ENCODE measurements around the gene SP4.
A peak's percentile ranks its signal among the peaks of the same experiment; 100 is the strongest.
"Not testable (repeated sequence)": the region's sequence is repeated elsewhere in the genome, so short reads cannot be mapped to it uniquely, and the experiment has no call there.

SP4 gene

GRCh38 chr7:21526007-21526406, 98.1 kb downstream of the SP4 start:
- intact Hi-C loops (cut with DNase I; ENCODE audit: low total_unique reads) = no loop called here
- Histone ChIP-seq H3K9me3 (no peaks in the 10 kb centered on the region), H3K27me3 (no peaks in the 10 kb centered on the region), H3K36me3 (no peaks in the 10 kb centered on the region), H3K4me1 (no peaks in the 10 kb centered on the region), H3K4me3 (no peak overlapping the region), H3K27ac (no peak overlapping the region)
- no peak for DNase-seq
- peak; percentile 14 to 24 for TF ChIP-seq CTCF (IDR thresholded peaks at IDR 0.05)

- no peak for TF ChIP-seq CTCF (IDR thresholded peaks at IDR 0.05)
- intact Hi-C loops (cut with DNase I; ENCODE audit: low total_unique reads) = no loop called here
Measured at GRCh38 chr7:21526448-21526847, 98.6 kb downstream of the SP4 start.

GRCh38 chr7:21532485-21532884, 104.6 kb downstream of the SP4 start:
- H3K27ac ChIP-seq; H3K4me1 ChIP-seq; H3K4me3 ChIP-seq; H3K9me3 ChIP-seq; H3K27me3 ChIP-seq; DNase-seq; intact Hi-C loops (cut with DNase I; ENCODE audit: low total_unique reads); H3K36me3 ChIP-seq: not testable (repeated sequence)

More at GRCh38 chr7:21526448-21526847, 98.6 kb downstream of the SP4 start:
- no peaks in the 10 kb centered on the region for H3K9me3 ChIP-seq
- no peak overlapping the region for H3K4me3 ChIP-seq
- H3K4me1 ChIP-seq = no peaks in the 10 kb centered on the region
- H3K36me3 ChIP-seq = no peaks in the 10 kb centered on the region
- H3K27me3 ChIP-seq = no peaks in the 10 kb centered on the region
- no peak for DNase-seq
- no peak overlapping the region for H3K27ac ChIP-seq

GRCh38 chr7:21533646-21534045, 105.8 kb downstream of the SP4 start:
- intact Hi-C loops (cut with DNase I; ENCODE audit: low total_unique reads); H3K27ac ChIP-seq; DNase-seq; H3K9me3 ChIP-seq; H3K4me3 ChIP-seq; H3K36me3 ChIP-seq; H3K4me1 ChIP-seq; H3K27me3 ChIP-seq: not testable (repeated sequence)

GRCh38 chr7:21536445-21537118, 108.7 kb downstream of the SP4 start:
- H3K27ac ChIP-seq; H3K27me3 ChIP-seq; H3K9me3 ChIP-seq; H3K36me3 ChIP-seq; H3K4me1 ChIP-seq; DNase-seq; intact Hi-C loops (cut with DNase I; ENCODE audit: low total_unique reads); H3K4me3 ChIP-seq: not testable (repeated sequence)

- Histone ChIP-seq H3K4me3 (no peak overlapping the region), H3K9me3 (no peaks in the 10 kb centered on the region), H3K27me3 (peaks cover 0 to 14% of the 10 kb centered on the region in 2 donors), H3K4me1 (peaks cover 0 to 16% (median 12%) of the 10 kb centered on the region in 4 donors), H3K36me3 (no peaks in the 10 kb centered on the region), H3K27ac (no peak overlapping the region)
- no peak for DNase-seq
- intact Hi-C loops (cut with DNase I; ENCODE audit: low total_unique reads) = no loop called here
- no peak for TF ChIP-seq CTCF (IDR thresholded peaks at IDR 0.05)
Measured at GRCh38 chr7:21538936-21539495, 111.1 kb downstream of the SP4 start.

- Histone ChIP-seq H3K27me3 (peaks cover 0 to 19% of the 10 kb centered on the region in 2 donors), H3K4me1 (peaks cover 0 to 16% (median 12%) of the 10 kb centered on the region in 4 donors), H3K36me3 (no peaks in the 10 kb centered on the region), H3K4me3 (peak within 1 kb of the TSS; percentile 40 to 44), H3K9me3 (no peaks in the 10 kb centered on the region), H3K27ac (no peak within 1 kb of the TSS)
- DNase-seq = no peak
- TF ChIP-seq CTCF (IDR thresholded peaks at IDR 0.05) = no peak
- intact Hi-C loops (cut with DNase I; ENCODE audit: low total_unique reads) = no loop called here
Measured at GRCh38 chr7:21542891-21543527, 115.1 kb downstream of the SP4 start, which contains the start of gene DNAH11. Gene DNAH11, plus strand, starts transcription at chr7:21543039. Its CDS starts 207 bp downstream, at chr7:21543246.
